Measurements from ENCODE around the gene VSIG10L2. TPM values are rescaled to one million over a fixed set of nuclear protein-coding genes. Genes with fewer than 3 reads are reported as not detected.

The VSIG10L2 gene
- total and polyA plus RNA-seq, 2 donors from 2014 or later, result not detected

GRCh38 chr11:125976156-125976555 lies 30.3 kb downstream of the VSIG10L2 start:
- no peaks in the 10 kb centered on the region for H3K4me1 ChIP-seq (ENCODE audit: control insufficient read depth in 2 of 3, insufficient read depth in 2 of 3, low read depth in 1 of 3, low read length in 3 of 3)
- intact Hi-C loops (cut with DNase I), result no loop called here
- no peak overlapping the region for H3K27ac ChIP-seq (ENCODE audit: low read depth in 2 of 2, low read length in 2 of 2)
- TF ChIP-seq CTCF (IDR thresholded peaks at IDR 0.05; ENCODE audit: borderline replicate concordance, extremely low read depth, insufficient read depth), result no peak
- H3K27me3 ChIP-seq (ENCODE audit: control insufficient read depth, insufficient read depth, low read length), result no peaks in the 10 kb centered on the region
- H3K36me3 ChIP-seq (ENCODE audit: control insufficient read depth in 2 of 3, insufficient read depth in 3 of 3, low read length in 3 of 3), result no peaks in the 10 kb centered on the region
- DNase-seq (no peak), FAIRE-seq (no peak)
- no peak overlapping the region for H3K4me3 ChIP-seq (ENCODE audit: low read length in 3 of 3)
- H3K9ac ChIP-seq (ENCODE audit: low read length in 3 of 3), result no peak overlapping the region
- H3K9me3 ChIP-seq (ENCODE audit: control insufficient read depth in 2 of 3, insufficient read depth in 1 of 3, low read length in 3 of 3), result no peaks in the 10 kb centered on the region

DNA sequence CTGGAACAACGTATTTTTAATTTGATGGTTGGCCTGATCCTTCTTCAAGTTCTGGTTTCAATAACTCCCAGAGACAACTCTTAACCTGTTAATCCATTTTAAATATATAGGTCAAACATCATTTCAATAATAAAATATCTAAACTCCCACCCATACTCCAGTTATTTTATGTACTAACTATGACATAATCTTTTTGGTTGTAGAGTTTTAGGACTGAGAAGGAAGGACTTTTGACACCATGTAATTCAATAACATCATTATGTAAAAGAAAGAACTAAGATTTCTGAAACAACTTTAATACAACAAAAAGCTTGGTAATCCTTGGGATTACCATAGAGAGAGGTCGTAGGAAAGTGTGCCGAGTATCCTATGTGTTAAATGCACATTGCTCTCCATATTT lies 31.5 kb downstream of the VSIG10L2 start:
- Histone ChIP-seq H3K9ac (ENCODE audit: low read length in 3 of 3) (no peak overlapping the region), H3K4me1 (ENCODE audit: control insufficient read depth in 2 of 3, insufficient read depth in 2 of 3, low read depth in 1 of 3, low read length in 3 of 3) (no peaks in the 10 kb centered on the region), H3K27ac (ENCODE audit: low read depth in 2 of 2, low read length in 2 of 2) (no peak overlapping the region), H3K36me3 (ENCODE audit: control insufficient read depth in 2 of 3, insufficient read depth in 3 of 3, low read length in 3 of 3) (no peaks in the 10 kb centered on the region), H3K9me3 (ENCODE audit: control insufficient read depth in 2 of 3, insufficient read depth in 1 of 3, low read length in 3 of 3) (no peaks in the 10 kb centered on the region), H3K4me3 (ENCODE audit: low read length in 3 of 3) (no peak overlapping the region), H3K27me3 (ENCODE audit: control insufficient read depth, insufficient read depth, low read length) (no peaks in the 10 kb centered on the region)
- FAIRE-seq, result no peak
- TF ChIP-seq CTCF (IDR thresholded peaks at IDR 0.05; ENCODE audit: borderline replicate concordance, extremely low read depth, insufficient read depth), result no peak
- DNase-seq, result no peak
- intact Hi-C loops (cut with DNase I), result no loop called here

DNA sequence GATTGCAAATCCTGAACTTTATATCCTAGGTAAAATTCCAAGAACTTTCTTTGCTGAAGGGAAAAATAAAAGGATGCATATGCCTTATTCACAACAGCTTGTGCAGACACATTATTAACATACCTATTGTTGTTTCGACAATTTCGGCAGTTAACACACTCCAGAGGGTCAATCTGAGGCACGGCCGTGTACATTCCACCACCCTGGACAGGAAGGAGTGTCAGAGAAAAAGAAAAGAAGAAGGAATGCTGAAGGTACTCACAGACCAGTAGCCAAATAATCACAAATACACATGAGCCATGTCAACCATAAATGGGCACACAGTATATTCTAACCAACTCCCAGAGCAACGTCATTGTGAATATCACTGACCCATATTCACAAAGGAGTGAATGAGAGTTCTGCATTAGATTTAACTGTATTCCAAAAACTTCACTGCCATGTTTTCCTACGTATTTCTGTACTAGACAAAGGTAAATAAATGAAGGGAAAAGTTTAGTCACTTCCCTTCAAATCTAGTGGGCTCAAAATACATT lies 32.4 kb downstream of the VSIG10L2 start:
- no peak for TF ChIP-seq CTCF (IDR thresholded peaks at IDR 0.05; ENCODE audit: borderline replicate concordance, extremely low read depth, insufficient read depth)
- intact Hi-C loops (cut with DNase I), result no loop called here
- H3K36me3 ChIP-seq (ENCODE audit: control insufficient read depth in 2 of 3, insufficient read depth in 3 of 3, low read length in 3 of 3), result no peaks in the 10 kb centered on the region
- no peaks in the 10 kb centered on the region for H3K27me3 ChIP-seq (ENCODE audit: control insufficient read depth, insufficient read depth, low read length)
- H3K9me3 ChIP-seq (ENCODE audit: control insufficient read depth in 2 of 3, insufficient read depth in 1 of 3, low read length in 3 of 3), result no peaks in the 10 kb centered on the region
- DNase-seq (no peak), FAIRE-seq (no peak)
- no peaks in the 10 kb centered on the region for H3K4me1 ChIP-seq (ENCODE audit: control insufficient read depth in 2 of 3, insufficient read depth in 2 of 3, low read depth in 1 of 3, low read length in 3 of 3)
- H3K27ac ChIP-seq (ENCODE audit: low read depth in 2 of 2, low read length in 2 of 2), result no peak overlapping the region
- no peak overlapping the region for H3K9ac ChIP-seq (ENCODE audit: low read length in 3 of 3)
- no peak overlapping the region for H3K4me3 ChIP-seq (ENCODE audit: low read length in 3 of 3)

All from kidney (tissue), 14 donors.